GM19395 (cell line): Measurements from ENCODE around the gene MOV10.
A peak's percentile ranks its signal among the peaks of the same experiment; 100 is the strongest.

Experiments
- ATAC-seq: cut with Tn5 transposase; IDR thresholded peaks from one replicate; pipeline ENCODE4 v1.9.1; 2021; ENCODE audit warnings: mild to moderate bottlenecking, moderate library complexity; ENCODE audit not compliant: unreplicated experiment

Gene MOV10

GRCh38 chr1:112698366-112699310 lies 24.2 kb downstream of the MOV10 start:
- ATAC-seq = no peak

- ATAC-seq = no peak
Measured at GRCh38 chr1:112699425-112700144, 25.1 kb downstream of the MOV10 start.

- peak; percentile 55 for ATAC-seq
Measured at GRCh38 chr1:112700290-112701226, 26.1 kb downstream of the MOV10 start.

GRCh38 chr1:112701227-112702066 lies 27.0 kb downstream of the MOV10 start:
- ATAC-seq = no peak

GRCh38 chr1:112702067-112702395 lies 27.6 kb downstream of the MOV10 start:
- ATAC-seq = no peak

GRCh38 chr1:112702420-112703261 lies 28.2 kb downstream of the MOV10 start:
- ATAC-seq = no peak

- no peak for ATAC-seq
Measured at GRCh38 chr1:112703706-112704105, 29.2 kb downstream of the MOV10 start.

- peak; percentile 1 for ATAC-seq
Measured at GRCh38 chr1:112704391-112704933, 30.0 kb downstream of the MOV10 start.

- peak; percentile 76 for ATAC-seq
Measured at GRCh38 chr1:112704934-112705627, 30.6 kb downstream of the MOV10 start.

- ATAC-seq = peak; percentile 62
Measured at GRCh38 chr1:112706505-112707220, 32.2 kb downstream of the MOV10 start, which contains the start of gene RHOC. Gene RHOC, minus strand, starts transcription at chr1:112707127. Its CDS starts 3,328 bp downstream, at chr1:112703799.

GRCh38 chr1:112707221-112708001 lies 33.0 kb downstream of the MOV10 start:
- ATAC-seq = peak; percentile 62

GRCh38 chr1:112708002-112708448 lies 33.6 kb downstream of the MOV10 start:
- ATAC-seq = no peak

- ATAC-seq = no peak
Measured at GRCh38 chr1:112708489-112708888, 34.0 kb downstream of the MOV10 start.

GRCh38 chr1:112710159-112710558 lies 35.7 kb downstream of the MOV10 start:
- no peak for ATAC-seq

- no peak for ATAC-seq
Measured at GRCh38 chr1:112710586-112710985, 36.1 kb downstream of the MOV10 start.

- ATAC-seq = no peak
Measured at GRCh38 chr1:112711041-112711440, 36.6 kb downstream of the MOV10 start.

GRCh38 chr1:112711670-112712069 lies 37.2 kb downstream of the MOV10 start:
- no peak for ATAC-seq
